22Rv1 (cell line): ENCODE measurements around the gene EBF3.

Experiments
- CTCF ChIP-seq: fragments of 450-650 bp; IDR thresholded peaks from 2 replicates; pipeline ENCODE4 v1.5.1; 2017; ENCODE audit warnings: mild to moderate bottlenecking
- ZFX ChIP-seq: fragments of 450-650 bp; IDR thresholded peaks from 2 replicates; pipeline ENCODE4 v1.6.1; 2017; ENCODE audit warnings: antibody characterized with exemption, borderline replicate concordance

GRCh38 chr10:129814681-129815646, 149.1 kb downstream of the EBF3 start:
- no peak for TF ChIP-seq CTCF
- no peak for TF ChIP-seq ZFX
